ENCODE data around the gene ZNF771. TPM values are rescaled to one million over a fixed set of nuclear protein-coding genes. Genes with fewer than 3 reads are reported as not detected.

ZNF771 gene
- total and polyA plus RNA-seq, 2 experiments from 2014 or later = 10.8 to 12.0 TPM

- peak overlapping the region; percentile 6; the same call in 1 of the 2 replicates for H3K4me3 ChIP-seq
- no peaks in the 10 kb centered on the region for H3K9me2 ChIP-seq (ENCODE audit: insufficient read depth)
- peaks cover 10% of the 10 kb centered on the region; the same call in 1 of the 2 replicates for H4K20me1 ChIP-seq (replicated peaks; ENCODE audit: insufficient read depth)
- H3K79me2 ChIP-seq (replicated peaks; ENCODE audit: insufficient read depth) = peaks cover 32% of the 10 kb centered on the region
- DNase-seq (ENCODE audit: low spot score) = no peak
- H3K4me1 ChIP-seq (ENCODE audit: insufficient read depth) = peaks cover 15% of the 10 kb centered on the region
- peaks cover 7% of the 10 kb centered on the region; the same call in 1 of the 2 replicates for H3K36me3 ChIP-seq (ENCODE audit: insufficient read depth)
- Mint-ChIP-seq H3K27me3 (ENCODE audit: insufficient read depth, low read depth, poor library complexity) (peaks cover 14% of the 10 kb centered on the region), H3K27ac (no peak overlapping the region), H3K4me3 (no peak overlapping the region), H3K9me3 (no peaks in the 10 kb centered on the region; the same call in 2 of the 3 replicates), H3K4me1 (peaks cover 11% of the 10 kb centered on the region), H3K36me3 (ENCODE audit: low read depth) (peaks cover 33% of the 10 kb centered on the region)
- H3F3A ChIP-seq (replicated peaks; ENCODE audit: low read depth) = peaks cover 11% of the 10 kb centered on the region
- ATAC-seq = peak; percentile 68
- H3K4me2 ChIP-seq = peak overlapping the region; percentile 35
- peak overlapping the region; percentile 56; the same call in 1 of the 2 replicates for H3K27ac ChIP-seq (ENCODE audit: low read depth)
- H3K27me3 ChIP-seq (ENCODE audit: insufficient read depth) = no peaks in the 10 kb centered on the region
- TF ChIP-seq NANOG (IDR thresholded peaks at IDR 0.05; ENCODE audit: borderline replicate concordance) (no peak), EZH2 (IDR thresholded peaks at IDR 0.05; ENCODE audit: low read depth, unreplicated experiment) (no peak), EZH2phosphoT487 (IDR thresholded peaks at IDR 0.05; ENCODE audit: unreplicated experiment) (no peak), POLR2AphosphoS5 (IDR thresholded peaks at IDR 0.05; ENCODE audit: low read depth) (peak; percentile 0; the same call in 1 of the 2 replicates), CTCF (conservative IDR thresholded peaks at IDR 0.05; ENCODE audit: low read depth in 2 of 2) (peak; percentile 15 to 18; a peak in 3 of 4 replicates), REST (IDR thresholded peaks at IDR 0.05; ENCODE audit: unreplicated experiment) (no peak), ZNF462 (CRISPR knock-in tag; IDR thresholded peaks at IDR 0.05) (no peak), STAT1 (IDR thresholded peaks at IDR 0.05; ENCODE audit: unreplicated experiment) (no peak), ZNF331 (CRISPR knock-in tag; IDR thresholded peaks at IDR 0.05; ENCODE audit: low read depth) (no peak), JUNB (IDR thresholded peaks at IDR 0.05; ENCODE audit: unreplicated experiment) (no peak), CREB1 (CRISPR knock-in tag; IDR thresholded peaks at IDR 0.05; ENCODE audit: low read depth) (no peak), ZNF114 (CRISPR knock-in tag; IDR thresholded peaks at IDR 0.05) (no peak), ETS1 (IDR thresholded peaks at IDR 0.05) (no peak)
- H2AFZ ChIP-seq = peak overlapping the region; percentile 95
Measured at GRCh38 chr16:30430428-30430970, 23.1 kb downstream of the ZNF771 start.
